Activated T-cell treated with anti-CD3 and anti-CD28 coated beads, Interleukin-2, amount 50 U/mL, for 24 hours (primary cell): ENCODE measurements around the gene NHERF2.

Experiments used
- DNase-seq: peaks from one replicate; pipeline ENCODE4 v3.0.0-alpha.2; 2020
- H3K27ac Mint-ChIP-seq: 2 replicates; pipeline ENCODE4 v1.8.0; 2020; ENCODE audit warnings: mild to moderate bottlenecking, mixed read lengths
- H3K27me3 Mint-ChIP-seq: 2 replicates; pipeline ENCODE4 v1.8.0; 2020; ENCODE audit warnings: mixed read lengths
- H3K36me3 Mint-ChIP-seq: 2 replicates; pipeline ENCODE4 v1.8.0; 2020; ENCODE audit warnings: low read depth, mixed read lengths
- H3K4me1 Mint-ChIP-seq: 2 replicates; pipeline ENCODE4 v1.8.0; 2020; ENCODE audit warnings: low read depth, mixed read lengths
- H3K4me3 Mint-ChIP-seq: 2 replicates; pipeline ENCODE4 v1.8.0; 2020; ENCODE audit warnings: mild to moderate bottlenecking, moderate library complexity, mixed read lengths
- H3K9me3 Mint-ChIP-seq: 2 replicates; pipeline ENCODE4 v1.8.0; 2020; ENCODE audit warnings: mixed read lengths

The NHERF2 gene

GRCh38 chr16:2086106-2086742, 59.5 kb downstream of the NHERF2 start:
- Mint-ChIP-seq H3K4me3 (no peak overlapping the region), H3K27me3 (no peaks in the 10 kb centered on the region), H3K4me1 (peaks cover 2% of the 10 kb centered on the region), H3K36me3 (peaks cover 55% of the 10 kb centered on the region), H3K27ac (no peak overlapping the region), H3K9me3 (no peaks in the 10 kb centered on the region)
- DNase-seq: no peak

GRCh38 chr16:2086812-2087747, 60.4 kb downstream of the NHERF2 start:
- H3K4me3 Mint-ChIP-seq: no peak overlapping the region

GRCh38 chr16:2087748-2088631, 61.3 kb downstream of the NHERF2 start:
- Mint-ChIP-seq H3K4me3 (no peak overlapping the region), H3K9me3 (no peaks in the 10 kb centered on the region), H3K27ac (no peak overlapping the region)

More at GRCh38 chr16:2086812-2087747, 60.4 kb downstream of the NHERF2 start:
- Mint-ChIP-seq H3K9me3 (no peaks in the 10 kb centered on the region), H3K4me1 (peaks cover 2% of the 10 kb centered on the region), H3K36me3 (peaks cover 57% of the 10 kb centered on the region), H3K27me3 (no peaks in the 10 kb centered on the region), H3K27ac (no peak overlapping the region)
- no peak for DNase-seq

More at GRCh38 chr16:2087748-2088631, 61.3 kb downstream of the NHERF2 start:
- H3K4me1 Mint-ChIP-seq: peaks cover 1% of the 10 kb centered on the region
- H3K27me3 Mint-ChIP-seq: no peaks in the 10 kb centered on the region
- DNase-seq: no peak
- peaks cover 55% of the 10 kb centered on the region for H3K36me3 Mint-ChIP-seq
